HG03571 (cell line): Measurements from ENCODE around the gene ALPI.

Source experiments
- ATAC-seq: cut with Tn5 transposase; IDR thresholded peaks from one replicate; pipeline ENCODE4 v1.9.1; 2021; ENCODE audit not compliant: unreplicated experiment

The ALPI gene

GRCh38 chr2:232495292-232495691 is 39.3 kb downstream of the ALPI start:
- ATAC-seq = no peak

GRCh38 chr2:232496501-232497270 is 40.7 kb downstream of the ALPI start:
- no peak for ATAC-seq

GRCh38 chr2:232497348-232497747 is 41.4 kb downstream of the ALPI start:
- no peak for ATAC-seq

DNA sequence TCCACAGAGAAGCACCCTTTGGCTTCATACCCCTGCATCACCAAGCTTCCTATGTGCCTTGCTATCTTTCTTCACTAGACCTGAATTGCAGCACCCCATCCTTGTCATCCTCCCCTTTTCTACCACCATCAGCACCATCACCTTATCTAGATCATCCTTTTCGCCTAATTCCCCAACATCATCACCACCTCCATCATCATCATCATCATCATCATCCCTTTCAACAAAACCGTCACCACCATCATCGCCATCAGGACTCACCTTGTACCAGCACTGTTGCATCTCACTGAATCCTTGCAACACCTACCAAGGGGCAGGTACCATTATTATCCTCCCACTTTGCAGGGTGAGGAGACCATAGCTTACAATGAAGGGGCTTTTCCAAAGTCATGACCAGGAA is 42.5 kb downstream of the ALPI start:
- no peak for ATAC-seq

GRCh38 chr2:232501331-232501771 is 45.4 kb downstream of the ALPI start:
- ATAC-seq = no peak

GRCh38 chr2:232501794-232502390 is 45.9 kb downstream of the ALPI start:
- no peak for ATAC-seq

- ATAC-seq = no peak
These were observed 46.6 kb downstream of the ALPI start for GRCh38 chr2:232502511-232502910.

- ATAC-seq = no peak
These were observed 47.2 kb downstream of the ALPI start for GRCh38 chr2:232502911-232503808.

DNA sequence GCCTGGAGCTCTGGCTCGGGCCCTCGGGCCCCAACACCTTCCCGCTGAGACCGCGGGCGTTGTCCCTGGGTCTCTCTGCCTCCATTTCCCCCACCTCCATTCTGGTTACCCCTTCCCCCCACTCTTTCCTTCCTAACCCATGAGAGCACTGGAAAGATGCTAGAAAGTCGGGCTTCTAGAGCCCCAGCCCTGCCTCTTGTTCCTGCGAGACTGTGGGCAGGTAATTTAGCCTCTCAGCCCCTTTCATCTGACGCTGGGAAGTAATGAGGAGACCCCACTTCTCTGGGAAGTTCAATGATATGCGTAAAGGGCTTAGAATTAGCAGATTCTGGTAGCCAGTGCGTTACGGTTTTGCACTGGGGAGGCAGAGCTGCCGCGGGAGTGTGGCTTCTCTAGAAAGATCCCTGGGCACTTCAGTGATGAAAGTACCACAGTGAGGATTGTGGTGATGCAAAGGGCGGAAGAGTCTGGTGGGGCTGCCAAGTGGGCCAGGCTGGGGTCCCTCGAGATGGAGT is 47.9 kb downstream of the ALPI start:
- no peak for ATAC-seq

DNA sequence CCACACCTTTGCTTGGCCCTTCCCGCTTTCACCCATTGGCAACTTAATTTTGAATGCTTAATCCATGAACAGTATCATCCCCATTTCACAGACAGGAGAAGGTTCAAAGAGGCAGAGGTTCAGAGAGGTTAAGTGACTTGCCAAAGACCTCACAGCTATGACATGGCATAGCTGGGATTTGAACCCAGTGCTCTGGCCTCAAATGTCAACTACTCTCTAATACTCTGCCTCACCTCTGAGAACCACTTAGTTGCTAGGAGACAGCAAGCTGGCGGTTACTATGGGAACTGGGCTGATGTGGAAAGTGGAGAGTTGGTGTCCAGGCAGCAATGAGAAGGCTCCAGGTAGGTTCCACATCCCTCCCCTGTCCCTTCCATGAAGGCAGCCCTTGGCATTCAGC is 48.5 kb downstream of the ALPI start:
- ATAC-seq = no peak

DNA sequence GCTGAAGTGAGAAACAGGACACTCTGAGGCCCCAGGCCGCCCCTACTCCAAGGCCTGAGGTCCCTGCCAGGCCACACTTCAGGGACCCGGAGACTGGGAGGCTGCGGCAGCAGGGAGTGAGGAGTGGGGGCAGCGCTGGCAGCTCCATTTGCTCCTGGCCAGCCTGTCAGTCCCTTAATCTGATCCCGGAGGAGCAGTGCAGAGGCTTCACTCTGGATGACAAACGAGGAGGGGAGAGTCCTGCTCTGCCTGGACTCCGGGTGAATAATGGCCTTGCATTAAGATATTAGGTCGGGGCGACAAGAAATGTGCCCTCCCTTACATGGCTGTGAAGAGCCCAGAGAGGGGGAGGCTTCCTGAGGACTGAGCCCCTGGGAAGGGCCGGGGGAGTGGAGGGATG is 49.9 kb downstream of the ALPI start:
- no peak for ATAC-seq

DNA sequence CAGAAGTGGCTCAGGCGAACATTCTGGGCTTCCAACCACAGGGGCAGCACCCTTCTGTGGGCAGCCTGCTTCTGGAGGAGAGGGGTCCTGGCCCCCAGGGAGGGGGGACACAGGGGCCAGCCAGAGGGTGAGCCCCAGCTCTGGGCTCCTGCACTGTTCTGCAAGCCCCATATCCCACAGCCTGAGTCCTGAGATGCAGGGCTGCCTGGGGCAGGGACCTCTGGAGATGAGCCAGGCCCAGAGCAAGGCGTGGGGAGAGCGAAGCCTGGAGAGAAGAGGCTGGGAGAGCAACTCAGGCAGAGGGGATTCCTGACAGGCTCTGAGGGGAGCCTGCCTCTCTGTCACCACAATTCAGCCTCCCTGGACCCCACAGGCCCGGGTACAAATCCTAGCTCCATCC is 50.8 kb downstream of the ALPI start:
- no peak for ATAC-seq

GRCh38 chr2:232508251-232508650 is 52.3 kb downstream of the ALPI start:
- ATAC-seq = no peak
